ENCODE data around the gene OR2A1. TPM values are rescaled to one million over a fixed set of nuclear protein-coding genes. Genes with fewer than 3 reads are reported as not detected.
"Not testable (repeated sequence)": the region's sequence is repeated elsewhere in the genome, so short reads cannot be mapped to it uniquely, and the experiment has no call there.

The OR2A1 gene
- under 0.01 TPM for total RNA-seq
- polyA plus RNA-seq, result 0.07 TPM
- long read RNA-seq, donor 1, result 0 reads
- long read RNA-seq, donor 2, result 0 reads
- long read RNA-seq, donor 3, result 0 reads
- long read RNA-seq, donor 4, result 0 reads
- long read RNA-seq, donor 5, partial matches to known transcripts, result 0 of 1 reads
- long read RNA-seq, donor 5, other reads (novel, unspliced or antisense), result 0 of 1 reads
- long read RNA-seq, donor 6, result 0 reads
- long read RNA-seq, donor 7, result 0 reads
- long read RNA-seq, donor 8, result 0 reads
- long read RNA-seq, donor 9, result 0 reads
- long read RNA-seq, donor 10, result 0 reads

DNA sequence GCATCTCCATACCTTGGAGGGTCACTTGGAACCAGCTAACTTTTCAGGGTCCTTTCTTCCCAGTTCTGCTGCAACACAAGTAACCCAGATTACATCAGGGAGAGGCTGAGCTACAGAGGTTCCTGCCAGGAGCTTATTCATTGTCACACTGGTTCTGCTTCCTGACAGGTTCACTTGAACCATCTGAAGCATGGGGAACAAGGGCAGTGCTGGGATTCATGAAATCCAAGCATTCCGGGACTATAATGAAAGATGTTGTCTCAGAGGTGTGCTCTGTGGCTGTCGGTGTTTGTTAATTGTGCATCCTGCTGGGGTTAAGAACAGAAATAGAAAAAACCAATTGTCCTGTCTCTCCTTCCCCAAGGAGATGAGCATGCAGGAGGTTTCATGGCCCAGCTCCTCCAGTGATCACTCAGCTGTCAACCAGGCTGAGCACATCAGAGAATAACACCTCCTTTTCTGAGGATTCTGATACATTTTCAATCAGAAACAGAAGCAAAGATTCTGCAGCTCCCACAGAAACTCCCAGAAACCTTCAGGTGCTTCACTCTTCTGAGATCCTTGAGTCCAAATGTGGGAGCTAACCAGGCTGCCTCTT lies at the start of gene OR2A1:
Gene OR2A1 (plus strand): TSS at position 548 of the 598 bp plus-strand sequence. CDS start 5,706 bp downstream, outside the sequence.
- WGBS, result no CpG with 5 or more reads among the region's 2 CpGs

DNA sequence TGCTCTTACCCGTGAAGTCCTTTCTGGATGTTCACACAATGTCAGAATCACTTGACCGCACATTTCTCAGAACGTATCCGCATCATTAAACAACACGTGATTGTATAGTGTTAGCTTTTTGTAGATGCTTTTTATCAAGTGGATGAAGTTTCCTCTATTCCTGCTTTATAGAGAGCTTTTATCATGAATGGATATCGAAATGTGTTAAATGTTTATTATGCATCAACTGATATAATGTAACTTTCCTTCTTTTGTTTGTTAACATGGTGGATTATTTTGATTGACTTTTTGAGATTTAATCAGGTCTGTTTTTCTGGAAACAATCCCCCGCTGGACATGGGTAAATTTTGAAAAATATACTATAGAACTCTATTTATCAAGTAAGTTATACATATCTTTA lies 47.5 kb upstream of the OR2A1 start, which contains the start of gene OR2A7:
Gene OR2A7 (minus strand): TSS at position 101 of the 400 bp plus-strand sequence. CDS start 5,164 bp downstream, outside the sequence.
- not testable (repeated sequence) for H3K4me3 ChIP-seq (ENCODE audit: low read length in 2 of 2); H3K36me3 ChIP-seq (ENCODE audit: control insufficient read depth in 2 of 2, insufficient read depth in 2 of 2, low read length in 1 of 2); H3K4me1 ChIP-seq (ENCODE audit: control insufficient read depth in 2 of 2, insufficient read depth in 2 of 2, low read length in 2 of 2); DNase-seq (ENCODE audit: low read depth in 6 of 9, low spot score in 9 of 9); H3K27me3 ChIP-seq (ENCODE audit: control insufficient read depth in 2 of 2, insufficient read depth in 1 of 2, low read length in 1 of 2); H3K9me3 ChIP-seq (ENCODE audit: control insufficient read depth in 2 of 2, insufficient read depth in 1 of 2, low read length in 1 of 2); H3K27ac ChIP-seq (ENCODE audit: low read depth in 1 of 2, low read length in 1 of 2)
- WGBS, result 96% methylated on average over 6 of the region's 7 CpGs

More for the DNA sequence above, at the start of gene OR2A1:
- H3K9me3 ChIP-seq (ENCODE audit: control insufficient read depth in 2 of 2, insufficient read depth in 1 of 2, low read length in 1 of 2); H3K27ac ChIP-seq (ENCODE audit: low read depth in 1 of 2, low read length in 1 of 2); H3K36me3 ChIP-seq (ENCODE audit: control insufficient read depth in 2 of 2, insufficient read depth in 2 of 2, low read length in 1 of 2); H3K4me1 ChIP-seq (ENCODE audit: control insufficient read depth in 2 of 2, insufficient read depth in 2 of 2, low read length in 2 of 2); H3K4me3 ChIP-seq (ENCODE audit: low read length in 2 of 2); H3K27me3 ChIP-seq (ENCODE audit: control insufficient read depth in 2 of 2, insufficient read depth in 1 of 2, low read length in 1 of 2); DNase-seq (ENCODE audit: low read depth in 6 of 9, low spot score in 9 of 9): not testable (repeated sequence)

DNA sequence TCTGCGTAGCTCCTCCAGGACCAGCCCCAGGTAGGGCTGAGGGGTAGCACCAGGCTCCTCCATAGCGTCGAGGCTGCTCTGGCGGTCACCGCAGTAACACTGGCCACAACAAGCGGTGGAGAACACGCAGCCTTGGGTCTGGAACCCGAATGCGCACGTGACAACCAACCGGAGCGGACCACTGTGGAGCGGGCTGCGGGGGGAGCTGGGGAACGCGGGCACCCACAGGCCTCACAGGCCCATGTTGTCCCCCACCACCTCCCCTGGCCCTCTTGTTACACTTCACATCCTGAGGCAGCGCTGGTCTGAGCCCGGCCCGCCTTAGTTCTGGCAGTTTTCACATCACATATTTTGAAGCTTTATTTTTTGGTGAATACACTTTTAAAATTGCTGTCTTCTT lies 43.0 kb upstream of the OR2A1 start, which contains the start of gene CTAGE8:
Gene CTAGE8 (minus strand): TSS at position 101 of the 400 bp plus-strand sequence. CDS start 38 bp downstream, at position 63.
- H3K4me3 ChIP-seq (ENCODE audit: low read length in 2 of 2); H3K27ac ChIP-seq (ENCODE audit: low read depth in 1 of 2, low read length in 1 of 2); H3K27me3 ChIP-seq (ENCODE audit: control insufficient read depth in 2 of 2, insufficient read depth in 1 of 2, low read length in 1 of 2); DNase-seq (ENCODE audit: low read depth in 6 of 9, low spot score in 9 of 9); H3K4me1 ChIP-seq (ENCODE audit: control insufficient read depth in 2 of 2, insufficient read depth in 2 of 2, low read length in 2 of 2); H3K9me3 ChIP-seq (ENCODE audit: control insufficient read depth in 2 of 2, insufficient read depth in 1 of 2, low read length in 1 of 2); H3K36me3 ChIP-seq (ENCODE audit: control insufficient read depth in 2 of 2, insufficient read depth in 2 of 2, low read length in 1 of 2): not testable (repeated sequence)
- WGBS, result no CpG with 5 or more reads among the region's 19 CpGs

DNA sequence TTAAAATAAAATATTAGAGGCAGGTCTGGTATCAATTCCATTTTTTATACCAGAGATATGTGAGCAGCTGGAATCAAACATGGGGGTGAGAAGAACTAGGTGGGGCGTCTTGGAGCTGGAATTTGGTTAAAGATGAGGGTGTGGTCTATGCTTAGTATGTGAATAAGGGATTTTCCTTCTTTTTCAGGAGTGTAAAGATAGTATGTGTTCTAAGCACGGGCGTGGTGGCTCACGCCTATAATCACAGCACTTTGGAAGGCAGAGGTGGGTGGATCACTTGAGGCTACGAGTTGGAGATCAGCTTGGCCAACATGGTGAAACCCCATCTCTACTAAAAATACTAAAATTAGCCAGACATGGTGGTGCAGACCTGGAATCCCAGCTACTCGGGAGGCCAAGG lies 36.9 kb upstream of the OR2A1 start:
- H3K4me1 ChIP-seq (ENCODE audit: control insufficient read depth in 2 of 2, insufficient read depth in 2 of 2, low read length in 2 of 2); H3K27ac ChIP-seq (ENCODE audit: low read depth in 1 of 2, low read length in 1 of 2); H3K27me3 ChIP-seq (ENCODE audit: control insufficient read depth in 2 of 2, insufficient read depth in 1 of 2, low read length in 1 of 2); H3K36me3 ChIP-seq (ENCODE audit: control insufficient read depth in 2 of 2, insufficient read depth in 2 of 2, low read length in 1 of 2); H3K4me3 ChIP-seq (ENCODE audit: low read length in 2 of 2); DNase-seq (ENCODE audit: low read depth in 6 of 9, low spot score in 9 of 9); H3K9me3 ChIP-seq (ENCODE audit: control insufficient read depth in 2 of 2, insufficient read depth in 1 of 2, low read length in 1 of 2): not testable (repeated sequence)
- 99% methylated on average over 4 of the region's 6 CpGs for WGBS

DNA sequence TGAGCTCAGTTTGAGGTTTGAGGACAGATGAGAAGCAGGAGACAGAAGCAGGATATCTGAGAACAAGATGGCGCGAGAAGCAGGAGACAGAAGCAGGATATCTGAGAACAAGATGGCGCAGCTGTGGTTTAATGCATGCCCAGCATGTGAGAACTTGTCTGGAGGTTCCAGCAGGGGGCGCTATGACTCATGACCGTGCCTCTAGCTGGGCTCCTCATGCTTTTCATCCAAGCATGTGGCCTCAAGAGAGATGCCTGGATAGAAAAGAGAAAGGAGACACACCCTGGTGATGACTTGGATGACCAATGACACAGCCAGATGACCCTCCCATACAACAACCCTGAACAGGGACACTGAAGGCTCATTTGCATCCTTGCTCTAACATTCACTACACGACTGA lies 32.2 kb upstream of the OR2A1 start:
- over 99% methylated on average over 3 of the region's 6 CpGs for WGBS
- not testable (repeated sequence) for H3K36me3 ChIP-seq (ENCODE audit: control insufficient read depth in 2 of 2, insufficient read depth in 2 of 2, low read length in 1 of 2); H3K27ac ChIP-seq (ENCODE audit: low read depth in 1 of 2, low read length in 1 of 2); H3K27me3 ChIP-seq (ENCODE audit: control insufficient read depth in 2 of 2, insufficient read depth in 1 of 2, low read length in 1 of 2); H3K9me3 ChIP-seq (ENCODE audit: control insufficient read depth in 2 of 2, insufficient read depth in 1 of 2, low read length in 1 of 2); DNase-seq (ENCODE audit: low read depth in 6 of 9, low spot score in 9 of 9); H3K4me1 ChIP-seq (ENCODE audit: control insufficient read depth in 2 of 2, insufficient read depth in 2 of 2, low read length in 2 of 2); H3K4me3 ChIP-seq (ENCODE audit: low read length in 2 of 2)

DNA sequence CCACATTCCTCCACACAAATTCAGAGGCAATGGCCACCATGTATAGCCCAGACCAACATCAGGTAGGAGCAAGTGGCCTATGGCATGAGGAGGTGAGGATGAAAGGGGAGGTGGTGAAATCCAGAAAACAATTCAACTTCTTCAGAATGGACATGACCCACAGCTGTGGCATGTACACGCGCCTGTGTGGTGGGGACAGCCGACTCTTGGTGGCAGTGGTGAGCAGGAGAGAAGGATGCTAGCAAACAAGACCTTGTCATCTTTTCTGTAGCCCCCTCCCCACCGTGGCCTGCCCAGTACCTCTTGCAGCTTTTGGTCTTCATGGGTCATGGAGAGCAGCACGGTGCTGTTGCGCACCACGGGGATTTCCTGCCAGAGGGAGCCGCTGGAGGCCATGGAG lies 30.2 kb upstream of the OR2A1 start:
- not testable (repeated sequence) for H3K9me3 ChIP-seq (ENCODE audit: control insufficient read depth in 2 of 2, insufficient read depth in 1 of 2, low read length in 1 of 2); H3K4me3 ChIP-seq (ENCODE audit: low read length in 2 of 2); H3K4me1 ChIP-seq (ENCODE audit: control insufficient read depth in 2 of 2, insufficient read depth in 2 of 2, low read length in 2 of 2); DNase-seq (ENCODE audit: low read depth in 6 of 9, low spot score in 9 of 9); H3K27me3 ChIP-seq (ENCODE audit: control insufficient read depth in 2 of 2, insufficient read depth in 1 of 2, low read length in 1 of 2); H3K27ac ChIP-seq (ENCODE audit: low read depth in 1 of 2, low read length in 1 of 2); H3K36me3 ChIP-seq (ENCODE audit: control insufficient read depth in 2 of 2, insufficient read depth in 2 of 2, low read length in 1 of 2)
- WGBS, result no CpG with 5 or more reads among the region's 8 CpGs

- H3K9me3 ChIP-seq (ENCODE audit: control insufficient read depth in 2 of 2, insufficient read depth in 1 of 2, low read length in 1 of 2); H3K27ac ChIP-seq (ENCODE audit: low read depth in 1 of 2, low read length in 1 of 2); H3K36me3 ChIP-seq (ENCODE audit: control insufficient read depth in 2 of 2, insufficient read depth in 2 of 2, low read length in 1 of 2); H3K4me1 ChIP-seq (ENCODE audit: control insufficient read depth in 2 of 2, insufficient read depth in 2 of 2, low read length in 2 of 2); H3K27me3 ChIP-seq (ENCODE audit: control insufficient read depth in 2 of 2, insufficient read depth in 1 of 2, low read length in 1 of 2); H3K4me3 ChIP-seq (ENCODE audit: low read length in 2 of 2); DNase-seq (ENCODE audit: low read depth in 6 of 9, low spot score in 9 of 9): not testable (repeated sequence)
- WGBS, result 99% methylated on average over 2 of the region's 4 CpGs
Observed at GRCh38 chr7:144282490-144282889, 29.7 kb upstream of the OR2A1 start.

DNA sequence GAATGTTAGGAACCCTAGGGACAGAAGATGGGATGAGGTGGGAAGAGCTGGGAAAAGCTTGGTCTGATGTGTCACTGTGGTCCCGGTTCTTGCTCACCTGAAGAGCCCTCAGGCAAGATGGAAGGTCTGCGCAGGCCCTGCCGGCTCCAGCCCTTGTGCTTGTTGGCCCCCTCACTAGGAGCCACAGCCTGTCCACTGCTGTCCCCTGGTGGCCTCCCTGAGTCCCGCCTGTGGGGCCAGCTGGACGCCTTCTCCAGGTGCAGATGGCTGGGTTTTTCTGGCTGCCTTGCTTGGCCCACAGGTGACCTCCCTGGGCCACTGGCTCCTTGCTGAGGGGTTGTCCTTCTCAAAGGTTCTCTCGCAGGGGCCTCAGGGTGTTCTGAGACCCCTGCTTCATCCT lies 28.5 kb upstream of the OR2A1 start:
- H3K4me1 ChIP-seq (ENCODE audit: control insufficient read depth in 2 of 2, insufficient read depth in 2 of 2, low read length in 2 of 2); H3K36me3 ChIP-seq (ENCODE audit: control insufficient read depth in 2 of 2, insufficient read depth in 2 of 2, low read length in 1 of 2); H3K27me3 ChIP-seq (ENCODE audit: control insufficient read depth in 2 of 2, insufficient read depth in 1 of 2, low read length in 1 of 2); H3K27ac ChIP-seq (ENCODE audit: low read depth in 1 of 2, low read length in 1 of 2); H3K4me3 ChIP-seq (ENCODE audit: low read length in 2 of 2); DNase-seq (ENCODE audit: low read depth in 6 of 9, low spot score in 9 of 9); H3K9me3 ChIP-seq (ENCODE audit: control insufficient read depth in 2 of 2, insufficient read depth in 1 of 2, low read length in 1 of 2): not testable (repeated sequence)
- WGBS, result no CpG with 5 or more reads among the region's 6 CpGs

GRCh38 chr7:144287171-144287784 lies 24.9 kb upstream of the OR2A1 start:
- not testable (repeated sequence) for H3K4me1 ChIP-seq (ENCODE audit: control insufficient read depth in 2 of 2, insufficient read depth in 2 of 2, low read length in 2 of 2); H3K27me3 ChIP-seq (ENCODE audit: control insufficient read depth in 2 of 2, insufficient read depth in 1 of 2, low read length in 1 of 2); DNase-seq (ENCODE audit: low read depth in 6 of 9, low spot score in 9 of 9); H3K9me3 ChIP-seq (ENCODE audit: control insufficient read depth in 2 of 2, insufficient read depth in 1 of 2, low read length in 1 of 2); H3K4me3 ChIP-seq (ENCODE audit: low read length in 2 of 2); H3K27ac ChIP-seq (ENCODE audit: low read depth in 1 of 2, low read length in 1 of 2); H3K36me3 ChIP-seq (ENCODE audit: control insufficient read depth in 2 of 2, insufficient read depth in 2 of 2, low read length in 1 of 2)
- no CpG with 5 or more reads among the region's 3 CpGs for WGBS
